NCI-H748 (cell line): Measurements from ENCODE around the gene UBC.
A peak's percentile ranks its signal among the peaks of the same experiment; 100 is the strongest.
"Not testable (repeated sequence)": the region's sequence is repeated elsewhere in the genome, so short reads cannot be mapped to it uniquely, and the experiment has no call there.

ENCODE experiments used
- DNase-seq: peaks from one replicate; lab custom pipeline; 2025; ENCODE audit not compliant: unreplicated experiment; lab: John Stamatoyannopoulos, UW

Gene UBC

GRCh38 chr12:124915239-124916236, 1.1 kb upstream of the UBC start:
- DNase-seq, result no peak

DNA sequence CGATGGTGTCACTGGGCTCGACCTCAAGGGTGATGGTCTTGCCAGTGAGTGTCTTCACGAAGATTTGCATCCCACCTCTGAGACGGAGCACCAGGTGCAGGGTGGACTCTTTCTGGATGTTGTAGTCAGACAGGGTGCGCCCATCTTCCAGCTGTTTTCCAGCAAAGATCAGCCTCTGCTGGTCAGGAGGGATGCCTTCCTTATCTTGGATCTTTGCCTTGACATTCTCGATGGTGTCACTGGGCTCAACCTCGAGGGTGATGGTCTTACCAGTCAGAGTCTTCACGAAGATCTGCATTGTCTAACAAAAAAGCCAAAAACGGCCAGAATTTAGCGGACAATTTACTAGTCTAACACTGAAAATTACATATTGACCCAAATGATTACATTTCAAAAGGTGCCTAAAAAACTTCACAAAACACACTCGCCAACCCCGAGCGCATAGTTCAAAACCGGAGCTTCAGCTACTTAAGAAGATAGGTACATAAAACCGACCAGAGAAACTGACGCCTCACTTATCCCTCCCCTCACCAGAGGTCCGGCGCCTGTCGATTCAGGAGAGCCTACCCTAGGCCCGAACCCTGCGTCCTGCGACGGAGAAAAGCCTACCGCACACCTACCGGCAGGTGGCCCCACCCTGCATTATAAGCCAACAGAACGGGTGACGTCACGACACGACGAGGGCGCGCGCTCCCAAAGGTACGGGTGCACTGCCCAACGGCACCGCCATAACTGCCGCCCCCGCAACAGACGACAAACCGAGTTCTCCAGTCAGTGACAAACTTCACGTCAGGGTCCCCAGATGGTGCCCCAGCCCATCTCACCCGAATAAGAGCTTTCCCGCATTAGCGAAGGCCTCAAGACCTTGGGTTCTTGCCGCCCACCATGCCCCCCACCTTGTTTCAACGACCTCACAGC, 717 bp downstream of the UBC start:
- no peak for DNase-seq

- not testable (repeated sequence) for DNase-seq
Measured at GRCh38 chr12:124912529-124913287, 1.7 kb downstream of the UBC start.

DNA sequence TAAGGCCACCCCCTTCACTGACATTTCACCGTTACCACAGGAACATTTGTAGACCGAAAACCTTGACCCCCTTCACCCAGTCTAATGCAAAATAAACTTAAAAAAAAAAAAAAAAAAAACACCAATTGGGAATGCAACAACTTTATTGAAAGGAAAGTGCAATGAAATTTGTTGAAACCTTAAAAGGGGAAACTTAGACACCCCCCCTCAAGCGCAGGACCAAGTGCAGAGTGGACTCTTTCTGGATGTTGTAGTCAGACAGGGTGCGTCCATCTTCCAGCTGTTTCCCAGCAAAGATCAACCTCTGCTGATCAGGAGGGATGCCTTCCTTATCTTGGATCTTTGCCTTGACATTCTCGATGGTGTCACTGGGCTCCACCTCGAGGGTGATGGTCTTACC, 2.9 kb downstream of the UBC start:
- not testable (repeated sequence) for DNase-seq

DNA sequence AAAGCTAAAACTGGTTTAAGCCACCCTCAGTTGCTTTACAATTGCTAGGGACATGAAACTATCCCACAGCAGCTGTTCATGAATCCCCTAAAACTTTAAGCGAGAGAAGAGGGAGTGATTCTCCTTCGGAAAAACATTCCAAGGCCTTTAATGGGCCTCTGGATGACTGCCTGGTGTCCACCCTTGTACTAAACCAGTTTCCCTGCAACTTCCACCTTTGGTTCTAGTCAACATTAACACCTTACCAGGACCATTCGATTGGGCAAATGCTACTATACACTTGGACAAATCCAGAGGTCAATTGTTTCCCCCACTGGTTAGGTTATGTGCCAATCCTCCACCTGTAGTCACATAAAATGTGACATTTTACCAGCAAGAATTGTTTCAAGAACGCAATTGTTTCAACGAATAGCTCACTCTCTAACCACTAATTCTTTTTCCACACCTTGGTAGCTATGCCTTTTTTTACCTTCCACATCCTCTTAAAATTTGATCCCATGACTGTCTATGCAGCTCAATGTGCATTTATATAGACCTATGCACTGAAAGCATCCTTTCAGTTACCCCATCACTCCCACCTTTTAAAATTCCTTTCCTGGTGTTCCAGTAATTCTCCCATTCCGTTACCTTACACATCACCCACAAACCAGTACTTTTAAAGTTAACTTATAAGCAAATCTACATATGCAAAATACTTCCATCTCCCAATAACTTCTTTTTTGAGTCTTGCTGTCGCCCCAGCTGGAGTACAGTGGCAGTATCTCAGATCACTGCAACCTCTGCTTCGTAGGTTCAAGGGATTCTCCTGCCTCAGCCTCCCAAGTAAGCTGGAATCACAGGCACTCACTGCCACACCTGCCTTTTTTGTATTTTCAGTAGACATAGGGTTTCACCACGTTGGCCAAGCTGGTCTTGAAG, 3.6 kb downstream of the UBC start:
- DNase-seq, result no peak

GRCh38 chr12:124909831-124910560, 4.5 kb downstream of the UBC start:
- DNase-seq, result no peak

GRCh38 chr12:124906606-124907261, 7.7 kb downstream of the UBC start:
- no peak for DNase-seq

DNA sequence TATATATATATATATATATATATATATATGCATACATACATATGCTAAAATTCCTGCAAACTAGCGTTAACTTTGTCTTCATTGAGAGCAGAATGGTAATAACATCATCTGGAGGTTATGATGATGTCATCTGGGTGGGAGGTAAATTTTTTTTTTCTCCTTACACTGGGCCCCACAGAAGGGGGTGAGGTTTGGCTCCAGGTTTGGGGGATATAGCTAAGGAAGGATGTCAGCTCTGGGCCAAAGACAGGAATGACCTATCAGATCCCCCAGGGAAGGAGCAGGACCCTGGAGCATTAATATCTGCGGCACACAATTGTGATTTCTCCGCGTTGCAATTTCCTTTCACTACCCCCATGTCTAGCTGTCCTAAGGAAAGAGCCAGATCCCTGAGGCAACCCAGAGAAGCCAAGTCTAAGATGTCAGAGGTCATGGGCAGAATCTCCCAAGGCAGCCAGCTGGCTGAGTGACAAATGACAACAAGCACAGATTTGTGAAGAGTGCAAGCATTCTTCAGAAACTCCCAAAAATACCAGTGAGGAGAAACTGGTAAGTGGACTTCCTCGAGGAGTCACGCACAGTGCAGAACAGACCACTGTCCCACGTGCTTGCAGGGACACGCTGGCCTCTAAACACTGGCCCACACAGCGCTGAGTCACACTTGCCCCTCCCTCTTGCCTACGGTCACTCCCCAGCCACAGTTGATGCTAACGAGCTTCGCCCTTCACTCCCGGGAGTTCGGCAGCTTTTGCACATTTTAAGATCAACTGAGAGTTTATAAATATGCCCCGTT, 9.9 kb downstream of the UBC start:
- peak; percentile 31 for DNase-seq

DNA sequence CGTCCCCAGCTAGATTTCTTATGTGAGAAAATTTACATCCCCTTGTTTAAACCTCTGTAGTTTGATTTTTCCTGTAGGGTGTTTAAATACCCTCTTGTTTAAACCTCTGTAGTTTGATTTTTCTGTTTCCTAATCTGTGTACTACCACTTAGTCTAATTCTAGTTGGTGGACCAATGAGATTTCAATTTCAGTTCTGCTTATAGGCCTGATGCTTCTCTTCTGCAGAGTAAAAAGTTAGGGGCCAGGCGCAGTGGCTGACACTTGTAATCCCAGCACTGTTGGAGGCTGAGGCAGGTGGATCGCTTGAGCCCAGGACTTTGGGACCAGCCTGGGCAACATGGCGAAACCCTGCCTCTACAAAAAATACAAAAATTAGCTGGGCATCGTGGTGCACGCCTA, 11.5 kb downstream of the UBC start:
- no peak for DNase-seq

- no peak for DNase-seq
Measured at GRCh38 chr12:124901003-124901402, 13.4 kb downstream of the UBC start.

- DNase-seq, result not testable (repeated sequence)
Measured at GRCh38 chr12:124900345-124900795, 14.1 kb downstream of the UBC start.

DNA sequence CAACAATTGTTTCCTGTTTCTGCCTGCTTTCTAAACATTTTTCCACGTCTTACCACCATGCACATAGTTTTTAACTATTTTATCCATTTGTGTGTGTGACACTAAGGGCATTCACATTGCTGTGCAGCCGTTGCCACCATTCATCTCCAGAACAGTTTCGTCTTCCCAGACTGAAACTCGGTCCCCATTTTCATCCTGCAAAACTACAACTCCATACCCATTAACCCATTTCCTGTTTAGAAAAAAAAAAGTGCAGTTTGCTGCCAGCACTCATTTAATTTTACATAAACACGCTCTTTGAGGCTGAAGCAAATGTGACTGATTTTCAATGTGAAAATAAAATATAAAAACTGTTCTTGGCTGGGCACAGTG, 15.5 kb downstream of the UBC start:
- DNase-seq, result no peak

GRCh38 chr12:124898200-124898922, 16.1 kb downstream of the UBC start:
- DNase-seq, result no peak

DNA sequence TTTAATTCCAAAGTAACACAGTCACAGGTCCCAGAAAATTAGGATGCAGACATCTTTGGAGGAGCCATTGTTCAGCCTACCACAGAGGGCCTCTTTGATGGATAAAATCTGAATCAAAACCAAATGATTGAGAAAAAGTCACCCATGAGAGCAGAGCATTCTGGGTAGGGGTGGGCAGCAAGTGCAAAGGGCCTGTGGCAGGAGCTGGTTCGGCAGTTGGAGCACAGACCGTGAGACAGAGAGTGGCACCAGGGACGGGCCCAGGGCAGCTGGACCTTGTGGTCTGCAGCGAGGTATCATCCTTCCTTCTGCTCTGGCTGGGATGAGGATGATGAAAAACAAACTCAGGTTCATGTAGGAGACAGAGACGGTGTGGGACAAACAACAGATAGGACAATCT, 18.0 kb downstream of the UBC start:
- no peak for DNase-seq

DNA sequence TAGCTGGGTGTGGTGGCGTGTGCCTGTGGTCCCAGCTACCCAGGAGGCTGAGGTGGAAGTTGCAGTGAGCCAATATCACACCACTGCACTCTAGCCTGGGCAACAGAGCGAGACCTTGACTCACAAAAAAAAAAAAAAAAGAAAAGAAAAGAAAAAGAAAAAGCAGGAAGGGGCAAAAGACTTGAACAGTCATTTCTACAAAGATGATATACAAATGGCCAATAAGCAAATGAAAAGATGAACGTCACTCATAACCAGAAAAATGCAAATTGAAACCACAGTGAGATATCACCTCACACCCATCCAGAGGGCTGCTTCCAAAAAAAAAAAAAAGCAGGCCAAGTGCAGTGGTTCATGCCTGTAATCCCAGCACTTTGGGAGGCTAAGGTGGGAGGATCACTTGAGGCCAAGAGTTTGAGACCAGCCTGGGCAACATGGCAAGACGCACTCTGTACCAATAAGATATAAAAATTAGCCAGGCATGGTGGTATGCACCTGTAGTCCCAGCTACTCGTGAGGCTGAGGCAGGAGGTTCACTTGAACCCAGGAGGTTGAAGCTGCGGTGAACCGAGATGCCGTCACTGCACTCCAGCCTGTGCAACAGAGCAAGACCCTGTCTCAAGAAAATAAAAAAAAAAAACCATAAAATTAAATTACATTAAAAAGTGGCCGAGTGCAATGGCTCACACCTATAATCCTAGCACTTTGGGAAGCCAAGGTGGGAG, 20.5 kb downstream of the UBC start:
- no peak for DNase-seq

DNA sequence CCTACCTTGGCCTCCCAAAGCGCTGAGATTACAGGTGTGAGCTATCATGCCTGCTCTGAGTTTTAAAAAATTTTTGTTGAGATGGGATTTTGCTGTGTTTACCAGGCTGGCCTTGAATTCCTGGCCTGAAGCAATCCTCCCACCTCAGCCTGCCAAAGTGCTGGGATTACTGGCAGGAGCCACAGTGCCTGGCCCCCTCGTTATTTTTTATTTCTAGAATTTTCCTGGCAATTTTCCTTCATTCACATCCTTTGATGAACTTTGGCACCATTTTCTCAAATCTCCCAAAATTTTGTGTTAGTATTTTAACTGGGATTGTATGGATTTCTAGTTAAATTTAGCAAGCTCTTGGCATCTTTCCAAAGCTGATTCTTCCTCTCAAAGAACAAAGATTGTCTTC, 26.2 kb downstream of the UBC start:
- no peak for DNase-seq

GRCh38 chr12:124887766-124888165, 26.7 kb downstream of the UBC start:
- not testable (repeated sequence) for DNase-seq
